Bronchial epithelial cell (primary cell): ENCODE measurements around the gene PTGFRN. TPM values are rescaled to one million over a fixed set of nuclear protein-coding genes. Genes with fewer than 3 reads are reported as not detected.
"Not testable (repeated sequence)": the region's sequence is repeated elsewhere in the genome, so short reads cannot be mapped to it uniquely, and the experiment has no call there.

ENCODE experiments used
- DNase-seq: peaks from one replicate; pipeline ENCODE4 v3.0.0-alpha.2; 2010; ENCODE audit warnings: low read depth
- FAIRE-seq: peaks from 2 replicates; lab custom pipeline; 2011; peaks lifted over from hg19 to GRCh38; lab: Jason Lieb, UNC
- H3K27me3 ChIP-seq: 2 replicates; pipeline ENCODE4 v1.5.1; 2011; ENCODE audit warnings: low read length; ENCODE audit not compliant: control insufficient read depth, insufficient read depth
- H3K36me3 ChIP-seq: 2 replicates; pipeline ENCODE4 v1.5.1; 2011; ENCODE audit warnings: low read length; ENCODE audit not compliant: control insufficient read depth, insufficient read depth
- H3K4me3 ChIP-seq: 2 replicates; pipeline ENCODE4 v1.5.1; 2011; ENCODE audit warnings: mild to moderate bottlenecking, low read depth, low read length, control low read depth
- CTCF ChIP-seq: IDR thresholded peaks from 2 replicates; pipeline ENCODE4 v1.5.1; 2011; ENCODE audit warnings: mild to moderate bottlenecking, moderate library complexity, low read length, control low read depth, inconsistent platforms; ENCODE audit not compliant: insufficient read depth, severe bottlenecking
- total RNA-seq: library from RNA; depleted of rRNA; stranded (reverse); fragments of >200 nt; gene quantifications from 2 replicates; pipeline ENCODE4 v1.2.1, GENCODE V29; 2014

PTGFRN gene
- total RNA-seq, 1 donor from 2014 or later, result 89.2 TPM

- FAIRE-seq (no peak), DNase-seq (no peak)
- H3K4me3 ChIP-seq, result no peak overlapping the region
- peaks cover 10% of the 10 kb centered on the region for H3K36me3 ChIP-seq
- H3K27me3 ChIP-seq, result no peaks in the 10 kb centered on the region
- no peak for TF ChIP-seq CTCF
These were observed 28.5 kb downstream of the PTGFRN start for GRCh38 chr1:116938216-116938615.

- not testable (repeated sequence) for FAIRE-seq, H3K4me3 ChIP-seq, DNase-seq, H3K27me3 ChIP-seq
- peaks cover 15% of the 10 kb centered on the region for H3K36me3 ChIP-seq
These were observed 30.2 kb downstream of the PTGFRN start for GRCh38 chr1:116939780-116940543.

GRCh38 chr1:116940814-116941599 lies 31.3 kb downstream of the PTGFRN start:
- TF ChIP-seq CTCF, result no peak
- Histone ChIP-seq H3K4me3 (no peak overlapping the region), H3K27me3 (no peaks in the 10 kb centered on the region), H3K36me3 (peaks cover 20% of the 10 kb centered on the region)
- DNase-seq, result no peak
- FAIRE-seq, result no peak

GRCh38 chr1:116941670-116942069 lies 32.0 kb downstream of the PTGFRN start:
- peaks cover 20% of the 10 kb centered on the region for H3K36me3 ChIP-seq
- TF ChIP-seq CTCF, result no peak

GRCh38 chr1:116942344-116942743 lies 32.6 kb downstream of the PTGFRN start:
- no peaks in the 10 kb centered on the region for H3K27me3 ChIP-seq
- TF ChIP-seq CTCF, result no peak
- peaks cover 22% of the 10 kb centered on the region for H3K36me3 ChIP-seq
- no peak overlapping the region for H3K4me3 ChIP-seq
- FAIRE-seq (no peak), DNase-seq (no peak)

More at GRCh38 chr1:116941670-116942069, 32.0 kb downstream of the PTGFRN start:
- H3K27me3 ChIP-seq, result no peaks in the 10 kb centered on the region
- DNase-seq (no peak), FAIRE-seq (no peak)
- no peak overlapping the region for H3K4me3 ChIP-seq

- peaks cover 22% of the 10 kb centered on the region for H3K36me3 ChIP-seq
- TF ChIP-seq CTCF, result no peak
- peak; percentile 31 for DNase-seq
- no peak overlapping the region for H3K4me3 ChIP-seq
- no peak for FAIRE-seq
- H3K27me3 ChIP-seq, result no peaks in the 10 kb centered on the region
These were observed 33.7 kb downstream of the PTGFRN start for GRCh38 chr1:116943438-116943837.
